HCT116 (cell line): Measurements from ENCODE around the gene EGFL8. TPM values are rescaled to one million over a fixed set of nuclear protein-coding genes. Genes with fewer than 3 reads are reported as not detected.

Source experiments
- ATAC-seq: fragments of 200-7000 bp; cut with Tn5 transposase; 2 replicates; pipeline ENCODE4 v1.9.1; 2020; ENCODE audit warnings: mild to moderate bottlenecking, moderate library complexity
- BruUV-seq: library from RNA; stranded (reverse); fragments of 400-500 nt; replicated peaks from 2 replicates; lab custom pipeline; 2021; lab: Mats Ljungman, UMichigan
- CTCF ChIA-PET: fragments of 300-600 bp; sonication (Branson Sonifier 250); formaldehyde crosslinking; loops from one replicate; lab custom pipeline; 2021; ENCODE audit warnings: antibody characterized with exemption; lab: Charles Lee
- POLR2A ChIA-PET: fragments of 300-600, 350-600 bp; sonication (Branson Sonifier 250); formaldehyde crosslinking; loops from one replicate; lab custom pipeline; 2021; ENCODE audit warnings: antibody characterized with exemption; lab: Charles Lee
- RAD21 ChIA-PET, 2 experiments: fragments of 300-600 bp; sonication (Branson Sonifier 250); formaldehyde crosslinking; loops; one replicate each; lab custom pipeline; 2023; ENCODE audit warnings: low total read pairs in 2 of 2; ENCODE audit not compliant: uncharacterized antibody in 2 of 2, unreplicated experiment in 2 of 2, low non-redundant PET in 1 of 2; lab: Charles Lee
- DNase-seq: peaks from one replicate; pipeline ENCODE4 v3.0.0-alpha.2; 2010; ENCODE audit warnings: low read depth, low spot score
- H2AFZ ChIP-seq: fragments of 200-600 bp; shearing (Covaris generic), sonication (generic); 2 replicates; pipeline ENCODE4 v1.6.1; 2017; ENCODE audit warnings: low read depth, mixed run types, mixed read lengths, antibody characterized with exemption, low read length; ENCODE audit not compliant: poor library complexity, severe bottlenecking
- H3K27ac ChIP-seq: 2 replicates; pipeline ENCODE4 v1.5.1; 2012; ENCODE audit warnings: low read depth, low read length
- H3K27me3 ChIP-seq: fragments of 200-600 bp; sonication (generic); 2 replicates; pipeline ENCODE4 v1.6.1; 2016; ENCODE audit warnings: mixed run types, low read length, mixed read lengths; ENCODE audit not compliant: insufficient read depth
- H3K36me3 ChIP-seq, 2 experiments: fragments of 200-500 bp in 1 of 2; fragments of 200-600 bp in 1 of 2; sonication (Bioruptor generic) in 1 of 2; sonication (generic) in 1 of 2; 2 replicates each; pipeline versions ENCODE4 v1.5.1 to v1.6.1; 2014 to 2016; ENCODE audit warnings: low read length in 2 of 2, inconsistent platforms in 1 of 2, mixed read lengths in 1 of 2, mixed run types in 1 of 2; ENCODE audit not compliant: insufficient read depth in 2 of 2, control insufficient read depth in 1 of 2
- H3K4me1 ChIP-seq, 2 experiments: fragments of 200-600 bp in 1 of 2; sonication (generic) in 1 of 2; 2 replicates each; pipeline versions ENCODE4 v1.5.1 to v1.6.1; 2012 to 2017; ENCODE audit warnings: low read length in 2 of 2, inconsistent platforms in 1 of 2, mild to moderate bottlenecking in 1 of 2, mixed read lengths in 1 of 2, mixed run types in 1 of 2, moderate library complexity in 1 of 2; ENCODE audit not compliant: insufficient read depth in 2 of 2, control insufficient read depth in 1 of 2
- H3K4me2 ChIP-seq: fragments of 200-600 bp; sonication (generic); 2 replicates; pipeline ENCODE4 v1.6.1; 2017; ENCODE audit warnings: mixed run types, low read length, mixed read lengths
- H3K4me3 ChIP-seq, 2 experiments: fragments of 200-600 bp in 1 of 2; sonication (generic) in 1 of 2; replicated peaks in 1 of 2; 2 replicates each; pipeline ENCODE4 v1.5.1; 2011 to 2016; ENCODE audit warnings: low read length in 2 of 2, control low read depth in 1 of 2, low read depth in 1 of 2, mild to moderate bottlenecking in 1 of 2, mixed read lengths in 1 of 2, mixed run types in 1 of 2
- H3K79me2 ChIP-seq: fragments of 200-600 bp; sonication (generic); 2 replicates; pipeline ENCODE4 v1.6.1; 2017; ENCODE audit warnings: mild to moderate bottlenecking, mixed run types, low read length, moderate library complexity, mixed read lengths; ENCODE audit not compliant: insufficient read depth
- H3K9ac ChIP-seq: fragments of 200-600 bp; sonication (generic); 2 replicates; pipeline ENCODE4 v1.6.1; 2016; ENCODE audit warnings: low read length, mixed read lengths
- H3K9me2 ChIP-seq: fragments of 200-600 bp; sonication (generic), shearing (Covaris generic); 2 replicates; pipeline ENCODE4 v1.6.1; 2017; ENCODE audit warnings: mixed run types, mild to moderate bottlenecking, moderate library complexity; ENCODE audit not compliant: insufficient read depth
- H3K9me3 ChIP-seq, 2 experiments: fragments of 200-500 bp in 1 of 2; fragments of 200-600 bp in 1 of 2; sonication (Bioruptor generic) in 1 of 2; sonication (generic) in 1 of 2; 2 replicates each; pipeline ENCODE4 v1.6.1; 2014 to 2017; ENCODE audit warnings: low read length in 2 of 2, mixed read lengths in 2 of 2, inconsistent platforms in 1 of 2, low read depth in 1 of 2, mild to moderate bottlenecking in 1 of 2, mixed run types in 1 of 2, moderate library complexity in 1 of 2; ENCODE audit not compliant: control insufficient read depth in 1 of 2, insufficient read depth in 1 of 2
- H4K20me1 ChIP-seq: fragments of 200-600 bp; sonication (generic), shearing (Covaris generic); 2 replicates; pipeline ENCODE4 v1.6.1; 2017; ENCODE audit warnings: mixed run types, mild to moderate bottlenecking, moderate library complexity; ENCODE audit not compliant: insufficient read depth
- FOSL1 ChIP-seq: IDR thresholded peaks from 2 replicates; pipeline ENCODE4 v1.6.1; 2012; ENCODE audit warnings: low read depth
- RAD21 ChIP-seq: IDR thresholded peaks from 2 replicates; pipeline ENCODE4 v1.6.1; 2012; ENCODE audit warnings: low read depth, mild to moderate bottlenecking
- ZFX ChIP-seq: fragments of 450-650 bp; IDR thresholded peaks from 2 replicates; pipeline ENCODE4 v1.6.1; 2017
- ZNF274 ChIP-seq: fragments of 200-500 bp; sonication (Bioruptor generic); IDR thresholded peaks from 2 replicates; pipeline ENCODE4 v1.6.1; 2014; ENCODE audit warnings: mild to moderate bottlenecking, low read depth, low read length, inconsistent platforms
- intact Hi-C: fragments of 100-400 bp; cut with micrococcal nuclease; formaldehyde crosslinking; loops from 2 replicates; pipeline ENCODE4 v1.10.0; 2022
- total RNA-seq: library from RNA; stranded (reverse); gene quantifications from one replicate; pipeline ENCODE4 v1.2.1, GENCODE V29; 2021; ENCODE audit not compliant: unreplicated experiment
- TF ChIP-seq, protein P1 (sequence below): IDR thresholded peaks from 2 replicates; pipeline ENCODE4 v1.6.1; 2012
- TF ChIP-seq, protein P2 (sequence below): IDR thresholded peaks from 2 replicates; pipeline ENCODE4 v1.6.1; 2012

Gene EGFL8
- total RNA-seq, 1 experiment from 2014 or later, result 29.0 TPM

DNA sequence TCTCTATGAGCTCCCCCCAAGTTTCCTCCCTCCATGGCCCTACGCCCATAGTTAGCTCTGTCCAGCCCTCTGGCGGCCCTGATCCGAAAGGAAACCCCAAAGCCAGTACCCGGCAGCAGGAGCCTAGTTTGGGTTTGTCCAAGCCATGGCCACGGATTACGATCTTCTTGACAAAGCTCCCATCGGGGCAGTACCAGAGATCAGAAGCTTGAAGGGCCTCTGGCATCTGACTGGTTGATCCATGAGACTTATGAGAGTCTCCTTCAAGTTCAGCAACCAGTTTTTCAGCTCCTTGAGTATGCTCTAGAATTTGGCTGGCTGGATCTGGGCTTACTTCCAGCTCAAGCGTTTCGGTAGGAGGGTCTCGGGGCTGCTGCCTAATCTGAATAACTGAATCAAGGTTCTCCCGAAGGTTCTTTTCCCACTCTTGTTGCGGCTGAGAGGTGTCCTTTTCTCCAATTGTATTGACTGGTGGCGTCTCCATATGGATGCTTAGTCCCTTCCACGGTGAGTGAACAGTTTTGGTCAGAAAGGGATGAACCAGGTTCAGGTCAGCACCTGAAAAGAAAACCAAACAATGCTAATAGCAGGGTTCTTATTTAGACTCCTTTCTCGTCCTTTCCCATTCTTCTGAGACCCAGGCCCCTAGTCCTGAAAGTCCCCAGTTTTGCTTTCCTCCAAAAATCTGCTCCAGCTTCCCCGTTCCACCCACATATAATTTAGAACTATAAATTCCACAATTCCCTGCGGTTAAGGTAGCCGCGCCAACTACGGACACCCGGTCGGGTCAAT is 34.9 kb upstream of the EGFL8 start:
- ChIA-PET POLR2A (interaction anchor here (0.5 to 1.7 kb wide), 6 partner anchors 13 to 850 kb away, joined by 3 to 5 read pairs (median 3); no protein-coding TSS in a partner anchor), CTCF (interaction anchor here (1.8 to 2.0 kb wide), 2 partner anchors 11 to 66 kb away, joined by 7 to 12 read pairs; no protein-coding TSS in a partner anchor), RAD21 (interaction anchor here (0.6 to 1.9 kb wide), 4 partner anchors 9 to 66 kb away, joined by 3 to 6 read pairs (median 4); no protein-coding TSS in a partner anchor)
- Histone ChIP-seq H3K9me3 (no peaks in the 10 kb centered on the region), H3K27me3 (no peaks in the 10 kb centered on the region), H3K4me2 (peak overlapping the region; percentile 86), H3K36me3 (no peaks in the 10 kb centered on the region; a peak in 1 of 4 replicates), H3K4me3 (peak overlapping the region; percentile 94 to 100), H2AFZ (no peak overlapping the region), H3K79me2 (peaks cover 27% of the 10 kb centered on the region), H3K4me1 (peaks cover 24 to 31% of the 10 kb centered on the region in 2 experiments), H3K27ac (peak overlapping the region; percentile 92), H3K9ac (peak overlapping the region; percentile 73), H3K9me2 (no peaks in the 10 kb centered on the region), H4K20me1 (no peaks in the 10 kb centered on the region)
- no peak for TF ChIP-seq FOSL1
- no peak for TF ChIP-seq ZFX
- TF ChIP-seq ZNF274, result no peak
- TF ChIP-seq, protein P1, sequence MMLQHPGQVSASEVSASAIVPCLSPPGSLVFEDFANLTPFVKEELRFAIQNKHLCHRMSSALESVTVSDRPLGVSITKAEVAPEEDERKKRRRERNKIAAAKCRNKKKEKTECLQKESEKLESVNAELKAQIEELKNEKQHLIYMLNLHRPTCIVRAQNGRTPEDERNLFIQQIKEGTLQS, result no peak
- TF ChIP-seq, protein P2, sequence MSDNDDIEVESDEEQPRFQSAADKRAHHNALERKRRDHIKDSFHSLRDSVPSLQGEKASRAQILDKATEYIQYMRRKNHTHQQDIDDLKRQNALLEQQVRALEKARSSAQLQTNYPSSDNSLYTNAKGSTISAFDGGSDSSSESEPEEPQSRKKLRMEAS, result no peak
- BruUV-seq, result TSS peak; percentile 62
- intact Hi-C loops, result loop anchor here (1.0 kb wide), 3 partner anchors 25 to 67 kb away; partner anchors contain the start of genes PPT2 and RNF5
- ATAC-seq (no peak), DNase-seq (no peak)

DNA sequence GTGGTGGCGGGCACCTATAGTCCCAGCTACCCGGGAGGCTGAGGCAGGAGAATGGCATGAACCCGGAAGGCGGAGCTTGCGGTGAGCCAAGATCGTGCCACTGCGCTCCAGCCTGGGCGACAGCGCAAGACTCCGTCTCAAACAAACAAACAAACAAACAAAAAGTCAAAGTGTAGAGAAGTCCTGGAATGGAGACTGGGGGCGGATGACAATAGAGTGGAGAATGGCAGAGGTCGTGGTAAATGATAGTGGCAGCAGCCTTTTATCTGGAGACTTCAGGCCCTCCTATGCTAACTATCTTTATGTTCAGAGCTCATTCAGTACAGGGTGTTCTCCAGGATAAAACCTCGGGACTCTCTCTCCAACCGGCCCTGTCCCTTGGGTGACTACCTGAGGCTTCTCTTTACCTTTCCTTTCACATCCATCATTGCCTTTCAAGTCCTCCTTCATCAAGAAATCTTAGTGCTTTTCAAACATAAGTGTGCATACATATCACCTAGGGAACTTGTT is 32.9 kb upstream of the EGFL8 start:
- no peak overlapping the region for H3K9ac ChIP-seq
- no peak overlapping the region for H2AFZ ChIP-seq
- intact Hi-C loops, result no loop called here
- ChIA-PET POLR2A (no interaction called here), CTCF (no interaction called here), RAD21 (no interaction called here)
- H3K79me2 ChIP-seq, result peaks cover 27% of the 10 kb centered on the region
- no TSS peak for BruUV-seq
- H3K4me1 ChIP-seq, result peaks cover 24 to 31% of the 10 kb centered on the region in 2 experiments
- H3K4me3 ChIP-seq, result peak overlapping the region; percentile 41 to 100; a peak in 3 of 4 replicates
- peak overlapping the region; percentile 20; the same call in 1 of the 2 replicates for H3K27ac ChIP-seq
- ATAC-seq (no peak), DNase-seq (no peak)
- H3K27me3 ChIP-seq, result no peaks in the 10 kb centered on the region
- TF ChIP-seq FOSL1 (no peak), ZNF274 (no peak), RAD21 (no peak)
- H4K20me1 ChIP-seq, result no peaks in the 10 kb centered on the region
- no peaks in the 10 kb centered on the region for H3K9me2 ChIP-seq
- H3K9me3 ChIP-seq, result no peaks in the 10 kb centered on the region
- H3K4me2 ChIP-seq, result peak overlapping the region; percentile 59
- no peaks in the 10 kb centered on the region for H3K36me3 ChIP-seq
